ENCODE results near the gene FXYD1. TPM values are rescaled to one million over a fixed set of nuclear protein-coding genes. Genes with fewer than 3 reads are reported as not detected.
"Not testable (repeated sequence)": the region's sequence is repeated elsewhere in the genome, so short reads cannot be mapped to it uniquely, and the experiment has no call there.

Gene FXYD1
- total RNA-seq, 1 donor from 2014 or later = 7.8 TPM

DNA sequence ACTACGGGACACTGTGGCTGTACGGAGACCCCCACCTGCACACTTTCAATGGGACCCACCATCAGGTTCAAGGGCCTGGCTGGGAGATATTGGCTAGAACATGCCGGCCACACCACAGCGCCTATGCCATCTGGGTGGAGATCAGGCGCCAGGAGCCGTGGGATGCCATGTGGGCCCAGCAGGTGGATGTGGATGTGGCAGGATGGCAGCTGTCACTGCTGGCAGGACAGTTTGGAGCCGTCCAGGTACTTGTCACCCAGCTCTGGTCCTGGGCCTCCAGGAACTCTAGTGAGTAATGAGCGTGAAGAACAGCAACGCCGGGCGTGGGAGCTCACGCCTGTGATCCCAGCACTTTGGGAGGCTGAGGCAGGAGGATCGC lies 38.7 kb upstream of the FXYD1 start:
- TF ChIP-seq, protein P1, sequence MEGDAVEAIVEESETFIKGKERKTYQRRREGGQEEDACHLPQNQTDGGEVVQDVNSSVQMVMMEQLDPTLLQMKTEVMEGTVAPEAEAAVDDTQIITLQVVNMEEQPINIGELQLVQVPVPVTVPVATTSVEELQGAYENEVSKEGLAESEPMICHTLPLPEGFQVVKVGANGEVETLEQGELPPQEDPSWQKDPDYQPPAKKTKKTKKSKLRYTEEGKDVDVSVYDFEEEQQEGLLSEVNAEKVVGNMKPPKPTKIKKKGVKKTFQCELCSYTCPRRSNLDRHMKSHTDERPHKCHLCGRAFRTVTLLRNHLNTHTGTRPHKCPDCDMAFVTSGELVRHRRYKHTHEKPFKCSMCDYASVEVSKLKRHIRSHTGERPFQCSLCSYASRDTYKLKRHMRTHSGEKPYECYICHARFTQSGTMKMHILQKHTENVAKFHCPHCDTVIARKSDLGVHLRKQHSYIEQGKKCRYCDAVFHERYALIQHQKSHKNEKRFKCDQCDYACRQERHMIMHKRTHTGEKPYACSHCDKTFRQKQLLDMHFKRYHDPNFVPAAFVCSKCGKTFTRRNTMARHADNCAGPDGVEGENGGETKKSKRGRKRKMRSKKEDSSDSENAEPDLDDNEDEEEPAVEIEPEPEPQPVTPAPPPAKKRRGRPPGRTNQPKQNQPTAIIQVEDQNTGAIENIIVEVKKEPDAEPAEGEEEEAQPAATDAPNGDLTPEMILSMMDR (IDR thresholded peaks at IDR 0.05) = no peak
- no peak for DNase-seq (ENCODE audit: low spot score)
- no peak overlapping the region for H3K4me3 Mint-ChIP-seq (ENCODE audit: unreplicated experiment)
- H3K4me1 Mint-ChIP-seq (ENCODE audit: low read depth) = no peaks in the 10 kb centered on the region
- no peaks in the 10 kb centered on the region for H3K9me3 Mint-ChIP-seq (ENCODE audit: low read depth)
- H3K36me3 Mint-ChIP-seq (ENCODE audit: low read depth) = no peaks in the 10 kb centered on the region
- H3K27ac Mint-ChIP-seq (ENCODE audit: unreplicated experiment) = no peak overlapping the region
- no peaks in the 10 kb centered on the region for H3K27me3 Mint-ChIP-seq (ENCODE audit: low read depth)

DNA sequence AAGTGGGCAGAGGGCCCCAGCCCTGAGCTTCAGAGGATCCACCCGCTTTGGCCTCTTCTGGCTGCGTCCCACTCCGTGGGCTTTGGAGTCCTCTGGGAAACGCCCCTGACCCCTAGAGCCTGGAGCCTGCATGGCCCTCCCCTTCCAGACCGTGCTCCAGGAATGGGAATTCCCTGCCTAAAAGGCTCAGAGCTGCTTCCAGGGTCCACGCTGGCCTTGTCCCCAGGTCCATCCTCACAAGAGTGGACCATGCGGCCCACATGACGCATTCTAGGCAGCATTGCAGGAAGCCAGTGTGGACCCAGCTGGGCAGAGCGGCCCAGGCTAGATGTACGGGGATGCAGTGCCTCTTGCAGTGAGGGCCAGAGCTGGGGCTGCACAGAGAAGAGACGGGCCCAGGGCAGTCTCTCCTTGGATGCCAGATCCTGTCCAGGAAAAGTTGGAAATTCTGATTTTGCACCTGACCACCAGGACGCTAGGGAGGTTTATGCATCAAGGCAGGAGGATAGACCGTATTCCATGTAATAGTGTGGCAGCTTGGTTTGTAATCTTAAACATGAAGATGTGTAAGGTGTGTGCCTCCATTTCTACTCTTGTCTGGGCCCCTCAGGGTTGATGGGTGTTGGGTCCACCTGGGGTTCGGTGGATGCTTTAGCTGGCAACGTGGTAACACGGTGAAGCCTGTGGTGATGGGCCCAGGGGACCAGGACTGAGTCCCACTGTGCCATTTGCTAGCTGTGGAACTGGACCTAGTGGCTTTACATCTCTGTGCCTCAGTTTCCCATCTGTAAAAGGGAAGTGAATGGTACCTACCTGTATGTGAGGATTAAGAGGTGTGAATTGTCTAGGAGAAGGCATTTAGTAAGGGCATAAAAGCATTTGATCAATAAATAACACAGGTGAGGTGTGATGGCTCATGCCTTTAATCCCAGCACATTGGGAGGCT lies 37.8 kb upstream of the FXYD1 start:
- Mint-ChIP-seq H3K9me3 (ENCODE audit: low read depth) (no peaks in the 10 kb centered on the region), H3K4me3 (ENCODE audit: unreplicated experiment) (no peak overlapping the region), H3K36me3 (ENCODE audit: low read depth) (no peaks in the 10 kb centered on the region), H3K27ac (ENCODE audit: unreplicated experiment) (no peak overlapping the region), H3K27me3 (ENCODE audit: low read depth) (no peaks in the 10 kb centered on the region), H3K4me1 (ENCODE audit: low read depth) (no peaks in the 10 kb centered on the region)
- no peak for DNase-seq (ENCODE audit: low spot score)
- TF ChIP-seq, protein P1 (IDR thresholded peaks at IDR 0.05) = no peak

DNA sequence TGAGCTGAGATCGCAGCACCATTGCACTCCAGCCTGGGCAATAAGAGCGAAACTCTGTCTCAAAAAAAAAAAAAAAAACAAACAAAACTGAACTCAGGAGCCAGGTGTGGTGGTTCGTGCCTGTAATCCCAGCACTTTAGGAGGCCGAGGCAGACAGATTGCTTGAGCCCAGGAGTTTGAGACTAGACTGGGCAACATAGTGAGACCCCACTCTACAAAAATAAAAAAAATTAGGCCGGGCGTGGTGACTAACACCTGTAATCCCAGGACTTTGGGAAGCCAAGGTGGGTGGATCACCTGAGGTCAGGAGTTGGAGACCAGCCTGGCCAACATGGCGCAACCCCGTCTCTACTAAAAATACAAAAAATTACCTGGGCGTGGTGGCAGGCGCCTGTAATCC lies 36.7 kb upstream of the FXYD1 start:
- not testable (repeated sequence) for H3K27me3 Mint-ChIP-seq (ENCODE audit: low read depth); H3K36me3 Mint-ChIP-seq (ENCODE audit: low read depth)

GRCh38 chr19:35103614-35104013 lies 35.0 kb upstream of the FXYD1 start:
- H3K27me3 Mint-ChIP-seq (ENCODE audit: low read depth); H3K4me3 Mint-ChIP-seq (ENCODE audit: unreplicated experiment); H3K36me3 Mint-ChIP-seq (ENCODE audit: low read depth); H3K9me3 Mint-ChIP-seq (ENCODE audit: low read depth); DNase-seq (ENCODE audit: low spot score); H3K27ac Mint-ChIP-seq (ENCODE audit: unreplicated experiment); H3K4me1 Mint-ChIP-seq (ENCODE audit: low read depth): not testable (repeated sequence)

More for the DNA sequence above, 36.7 kb upstream of the FXYD1 start:
- H3K9me3 Mint-ChIP-seq (ENCODE audit: low read depth); H3K4me1 Mint-ChIP-seq (ENCODE audit: low read depth); H3K27ac Mint-ChIP-seq (ENCODE audit: unreplicated experiment); H3K4me3 Mint-ChIP-seq (ENCODE audit: unreplicated experiment); DNase-seq (ENCODE audit: low spot score): not testable (repeated sequence)

- H3K4me3 Mint-ChIP-seq (ENCODE audit: unreplicated experiment) = no peak overlapping the region
- H3K27me3 Mint-ChIP-seq (ENCODE audit: low read depth) = peaks cover 3% of the 10 kb centered on the region
- no peak overlapping the region for H3K27ac Mint-ChIP-seq (ENCODE audit: unreplicated experiment)
- no peaks in the 10 kb centered on the region for H3K9me3 Mint-ChIP-seq (ENCODE audit: low read depth)
- DNase-seq (ENCODE audit: low spot score) = no peak
- no peaks in the 10 kb centered on the region for H3K4me1 Mint-ChIP-seq (ENCODE audit: low read depth)
- no peaks in the 10 kb centered on the region for H3K36me3 Mint-ChIP-seq (ENCODE audit: low read depth)
- TF ChIP-seq, protein P1 (IDR thresholded peaks at IDR 0.05) = no peak
Measured at GRCh38 chr19:35104361-35104760, 34.3 kb upstream of the FXYD1 start.

- TF ChIP-seq, protein P1 (IDR thresholded peaks at IDR 0.05) = no peak
- H3K4me1 Mint-ChIP-seq (ENCODE audit: low read depth) = no peaks in the 10 kb centered on the region
- peaks cover 3% of the 10 kb centered on the region for H3K27me3 Mint-ChIP-seq (ENCODE audit: low read depth)
- no peaks in the 10 kb centered on the region for H3K36me3 Mint-ChIP-seq (ENCODE audit: low read depth)
- no peak overlapping the region for H3K4me3 Mint-ChIP-seq (ENCODE audit: unreplicated experiment)
- H3K27ac Mint-ChIP-seq (ENCODE audit: unreplicated experiment) = no peak overlapping the region
- DNase-seq (ENCODE audit: low spot score) = no peak
- no peaks in the 10 kb centered on the region for H3K9me3 Mint-ChIP-seq (ENCODE audit: low read depth)
Measured at GRCh38 chr19:35105047-35105410, 33.6 kb upstream of the FXYD1 start.

All from chondrocyte (in vitro differentiated cells).